HTERT RPE-1 (cell line): ENCODE measurements around the gene CDKL4.
"Not testable (repeated sequence)": the region's sequence is repeated elsewhere in the genome, so short reads cannot be mapped to it uniquely, and the experiment has no call there.

ENCODE experiments used
- in situ Hi-C: fragments of 300-500 bp; cut with MboI; formaldehyde crosslinking; loops from 4 replicates; pipeline ENCODE4 v1.14.3; 2020; ENCODE audit warnings: low sequenced_read_pairs

CDKL4 gene

DNA sequence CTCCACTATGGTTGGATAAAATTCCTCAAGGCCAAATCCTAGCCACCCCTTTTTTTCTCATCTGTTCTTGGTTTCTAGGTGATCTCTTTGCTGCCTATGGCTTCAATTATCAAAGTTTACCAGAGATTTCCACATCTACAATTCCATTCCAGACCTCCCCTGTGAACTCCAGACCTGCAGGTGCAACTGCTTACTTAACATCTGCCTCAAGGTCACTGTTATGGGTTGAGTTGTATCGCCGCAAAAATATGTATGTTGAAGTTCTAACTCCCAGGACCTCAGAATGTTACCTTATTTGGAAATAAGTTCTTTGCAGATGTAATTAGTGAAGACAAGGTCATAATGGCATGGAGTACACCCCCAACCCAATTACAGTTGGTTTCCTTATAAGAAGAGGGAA lies 62.5 kb downstream of the CDKL4 start:
- in situ Hi-C loops: no loop called here

DNA sequence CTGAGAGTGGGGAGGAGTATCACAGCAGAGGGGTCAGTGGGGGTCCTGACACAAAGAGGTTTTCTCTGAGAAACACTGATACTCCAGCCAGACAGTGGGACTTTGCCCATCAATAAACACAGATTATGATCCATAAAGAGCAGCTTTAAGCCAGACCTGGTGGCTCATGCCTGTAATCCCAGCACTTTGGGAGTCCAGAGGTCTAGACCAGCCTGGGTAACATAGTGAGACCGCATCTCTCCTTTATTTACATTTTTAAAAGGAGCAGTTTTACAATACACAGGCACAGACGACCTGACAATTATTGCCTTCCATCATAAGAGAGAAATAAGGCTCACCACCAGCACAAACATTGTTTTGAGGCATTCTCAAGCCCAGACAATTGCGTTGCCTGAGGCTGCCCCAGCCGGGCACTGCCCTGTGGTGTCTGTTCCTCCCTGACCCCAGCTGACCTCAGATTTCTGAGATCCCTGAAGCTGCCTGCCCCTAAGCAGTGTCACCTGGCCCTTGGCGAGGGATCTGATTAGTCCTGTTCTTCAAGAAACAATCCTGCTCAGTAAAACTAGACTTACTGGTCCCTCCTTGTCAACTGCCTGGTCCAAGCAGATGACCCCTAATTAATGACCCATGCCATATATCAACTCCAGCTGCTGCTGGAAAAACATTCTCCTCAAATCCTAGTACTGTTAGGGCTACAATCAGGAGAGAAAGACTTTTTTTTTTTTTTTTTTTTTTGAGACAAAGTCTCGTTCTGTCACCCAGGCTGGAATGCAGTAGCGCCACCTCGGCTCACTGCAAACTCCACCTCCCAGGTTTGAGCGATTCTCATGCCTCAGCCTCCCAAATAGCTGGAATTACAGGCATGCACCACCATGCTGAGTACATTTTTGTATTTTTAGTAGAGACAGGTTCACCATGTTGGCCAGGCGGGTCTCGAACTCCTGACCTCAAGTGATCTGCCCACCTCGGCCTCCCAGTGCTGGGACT lies 63.5 kb downstream of the CDKL4 start:
- in situ Hi-C loops: no loop called here

DNA sequence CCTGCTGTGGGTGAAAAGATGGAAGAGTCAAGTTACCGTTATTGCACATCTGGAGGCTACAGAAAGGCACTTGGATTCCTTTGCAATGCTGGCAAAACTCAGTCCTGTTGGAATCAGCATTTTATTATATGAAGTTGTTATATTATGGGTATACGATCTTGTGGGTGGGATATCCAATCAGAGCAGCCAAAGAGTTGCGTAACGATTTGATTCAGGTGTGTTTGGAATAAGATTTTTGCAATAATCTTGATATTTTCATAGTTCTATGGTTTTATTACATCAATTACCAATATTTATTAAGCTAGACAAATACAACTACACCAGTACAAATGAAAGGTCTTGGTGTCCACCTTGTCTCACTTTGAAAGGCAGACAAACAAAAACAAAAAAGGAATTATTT lies 65.0 kb downstream of the CDKL4 start:
- in situ Hi-C loops: no loop called here

DNA sequence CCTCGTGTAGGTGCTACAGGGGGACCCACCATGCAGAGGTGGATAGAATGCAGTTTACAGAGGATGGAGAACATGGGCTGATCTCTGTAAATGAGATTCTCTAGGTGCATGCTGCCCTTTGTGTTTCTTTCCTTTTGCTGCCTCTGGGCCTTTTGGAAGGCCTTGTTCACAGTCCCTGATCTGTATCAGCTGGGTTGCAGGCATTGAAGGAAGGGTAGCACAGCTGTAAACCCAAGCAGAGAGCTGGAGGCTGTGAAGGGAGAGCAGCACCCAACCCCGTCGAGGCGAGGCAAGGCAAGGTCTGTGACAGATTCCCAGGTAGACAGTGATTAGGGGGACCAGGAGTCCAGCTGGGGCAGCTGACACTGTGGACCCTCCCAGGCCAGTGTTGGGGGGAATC lies 66.8 kb downstream of the CDKL4 start:
- in situ Hi-C loops: no loop called here

DNA sequence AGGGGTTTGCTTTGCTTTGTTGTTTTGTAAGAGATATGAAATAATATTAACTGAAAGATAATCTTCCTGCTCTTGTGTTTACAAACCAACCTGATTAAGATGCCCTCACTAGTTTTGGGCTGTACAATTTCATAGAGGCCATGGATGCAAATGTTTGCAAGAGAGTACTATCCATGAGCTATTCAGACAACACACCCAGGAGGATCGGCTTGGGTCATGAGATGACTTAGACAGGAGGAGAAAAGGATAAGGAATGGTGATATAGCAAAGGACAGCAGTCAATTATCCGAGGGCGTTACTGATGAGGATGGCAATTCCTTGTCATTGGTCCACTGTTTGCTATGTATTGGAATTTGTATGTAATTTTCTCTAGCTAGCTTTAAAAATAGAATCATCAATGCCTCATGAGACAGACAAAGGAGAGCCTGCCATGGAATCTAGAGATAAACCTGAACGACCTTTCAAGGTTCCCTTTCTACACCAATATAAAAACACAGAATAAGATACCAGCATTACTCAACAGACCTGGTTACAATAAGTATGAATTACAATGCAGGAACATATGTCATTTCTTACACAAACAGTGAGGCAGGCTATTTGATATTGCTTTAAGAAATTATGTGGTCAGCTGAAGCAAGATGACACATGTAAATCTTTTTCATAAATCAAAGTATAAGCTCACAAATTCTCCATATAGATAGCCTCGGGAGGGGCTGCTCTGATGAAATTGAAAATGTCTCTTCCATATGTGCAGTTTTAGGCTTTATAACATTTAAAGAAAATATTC lies 68.6 kb downstream of the CDKL4 start:
- in situ Hi-C loops: no loop called here

DNA sequence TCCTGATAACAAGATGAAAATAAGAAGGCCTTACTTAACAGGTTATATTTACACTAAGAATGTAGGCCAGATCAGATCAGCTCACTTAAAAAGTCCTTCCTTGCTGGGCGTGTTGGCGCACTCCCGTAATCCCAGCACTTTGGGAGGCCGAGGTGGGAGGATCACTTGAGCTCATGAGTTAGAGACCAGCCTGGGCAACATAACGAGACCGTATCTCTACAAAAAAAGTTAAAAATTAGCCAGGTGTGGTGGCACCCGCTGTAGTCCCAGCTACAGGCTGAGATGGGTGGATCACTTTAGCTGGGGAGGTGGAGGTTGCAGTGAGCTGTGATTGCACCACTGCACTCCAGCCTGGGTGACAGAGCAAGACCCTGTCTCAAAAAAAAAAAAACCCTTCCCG lies 69.7 kb downstream of the CDKL4 start:
- in situ Hi-C loops: no loop called here

DNA sequence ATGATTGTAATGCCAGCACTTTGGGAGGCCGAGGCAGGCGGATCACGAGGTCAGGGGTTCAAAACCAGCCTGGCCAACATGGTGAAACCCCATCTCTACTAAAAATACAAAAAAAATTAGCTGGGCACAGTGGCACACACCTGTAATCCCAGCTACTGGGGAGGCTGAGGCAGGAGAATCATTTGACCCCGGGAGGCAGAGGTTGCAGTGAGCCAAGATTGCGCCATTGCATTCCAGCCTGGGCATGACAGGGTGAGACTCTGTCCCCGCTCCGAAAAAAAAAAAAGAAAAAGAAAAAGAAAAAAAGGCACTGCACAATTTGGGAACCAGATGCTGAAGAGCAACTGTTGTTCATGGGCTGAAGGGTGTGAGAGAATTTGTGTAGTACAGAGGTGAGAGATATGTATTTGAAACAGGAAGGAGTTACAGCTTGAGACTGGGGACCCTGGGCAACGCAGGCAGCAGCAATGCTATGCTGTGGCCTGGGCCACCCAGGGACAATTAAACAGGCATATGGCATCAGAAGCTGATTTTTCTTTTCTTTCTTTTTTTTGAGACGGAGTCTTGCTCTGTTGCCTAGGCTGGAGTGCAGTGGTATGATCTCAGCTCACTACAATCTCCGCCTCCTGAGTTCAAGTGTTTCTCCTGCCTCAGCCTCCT lies 71.6 kb downstream of the CDKL4 start:
- in situ Hi-C loops: not testable (repeated sequence)

DNA sequence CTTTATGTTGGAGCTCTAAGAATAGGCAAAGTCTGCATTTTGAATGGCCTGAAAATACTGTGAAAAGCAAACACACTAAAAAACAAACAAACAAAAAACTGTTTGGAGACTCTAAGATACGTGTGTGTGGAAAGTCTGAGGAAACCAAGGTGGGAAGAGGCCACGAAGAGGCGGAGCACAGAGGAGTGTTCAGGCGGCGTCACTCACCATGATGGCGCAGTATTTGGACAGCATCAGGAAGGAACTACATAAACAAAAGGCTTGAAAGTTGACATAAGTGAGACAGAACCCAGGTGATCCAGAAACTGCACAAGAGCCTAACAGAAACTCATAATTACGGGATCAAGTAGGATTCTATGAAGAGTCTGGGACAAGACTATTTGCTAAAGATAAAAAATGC lies 72.1 kb downstream of the CDKL4 start:
- in situ Hi-C loops: no loop called here

DNA sequence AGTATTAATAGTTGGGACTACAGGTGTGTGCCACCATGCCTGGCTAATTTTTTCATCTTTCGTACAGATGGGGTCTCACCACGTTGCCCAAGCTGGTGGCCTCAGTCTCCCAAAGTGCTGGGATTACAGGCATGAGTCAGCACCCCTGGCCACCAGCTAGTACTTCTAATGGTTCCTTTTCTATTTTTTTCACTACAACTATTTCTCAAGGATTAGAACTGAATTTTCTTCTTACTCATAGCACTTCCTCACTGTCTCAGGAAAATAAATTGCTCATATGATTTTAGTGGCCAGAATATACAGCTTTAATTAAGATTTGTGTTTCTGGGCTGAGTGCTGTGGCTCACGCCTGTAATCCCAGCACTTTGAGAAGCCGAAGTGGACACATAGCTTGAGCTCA lies 79.7 kb downstream of the CDKL4 start:
- in situ Hi-C loops: no loop called here

DNA sequence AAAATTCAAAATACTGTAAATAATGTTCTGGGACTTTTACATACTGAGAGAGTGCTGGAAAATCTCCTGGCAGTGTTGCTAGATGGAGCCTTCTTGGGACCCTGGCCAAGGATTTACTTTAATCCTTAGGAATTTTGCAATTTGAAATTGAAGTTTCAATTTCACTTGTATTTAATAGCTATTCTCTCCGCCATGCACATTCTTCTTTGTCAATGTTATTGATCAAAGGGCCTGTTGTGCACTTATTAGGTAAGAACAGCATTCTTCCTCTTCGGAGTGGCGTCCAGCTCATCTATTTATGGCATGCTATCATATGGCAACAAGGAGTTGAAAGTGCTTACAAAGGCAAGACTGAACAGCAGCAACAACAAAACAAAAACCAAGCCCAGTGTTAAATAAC lies 82.8 kb downstream of the CDKL4 start:
- in situ Hi-C loops: no loop called here

DNA sequence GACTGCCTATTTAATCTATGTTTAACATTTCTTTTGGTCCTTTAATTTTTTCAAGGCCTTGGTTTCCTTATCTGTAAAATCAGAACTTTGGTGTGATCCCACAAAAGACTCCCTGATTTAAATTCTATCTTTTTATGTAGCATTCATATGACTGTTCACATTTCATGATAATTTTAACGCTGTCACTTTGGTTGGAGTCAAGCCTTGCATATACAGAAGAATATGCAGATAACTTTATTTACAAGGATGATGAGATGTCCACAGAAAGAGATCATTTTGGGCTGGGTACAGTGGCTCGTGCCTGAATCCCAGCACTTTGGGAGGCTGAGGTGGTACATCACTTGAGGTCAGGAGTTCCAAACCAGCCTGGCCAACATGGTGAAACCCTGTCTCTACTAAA lies 84.5 kb downstream of the CDKL4 start:
- in situ Hi-C loops: no loop called here

DNA sequence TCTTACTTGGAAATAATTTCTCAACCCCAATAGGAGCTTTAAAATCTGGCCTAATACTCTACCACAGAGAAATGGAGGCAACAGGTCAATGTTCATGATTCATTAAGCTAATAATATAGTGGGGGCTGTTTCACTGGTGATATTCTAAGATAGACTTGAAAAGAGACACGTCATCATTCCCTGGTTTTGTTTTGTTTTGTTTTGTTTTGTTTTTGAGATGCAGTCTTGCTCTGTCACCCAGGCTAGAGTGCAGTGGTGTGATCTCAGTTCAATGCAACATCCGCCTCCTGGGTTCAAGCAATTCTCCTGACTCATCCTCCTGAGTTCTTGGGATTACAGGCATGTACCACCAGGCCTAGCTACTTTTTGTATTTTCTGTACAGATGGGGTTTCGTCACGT lies 85.4 kb downstream of the CDKL4 start:
- in situ Hi-C loops: no loop called here

DNA sequence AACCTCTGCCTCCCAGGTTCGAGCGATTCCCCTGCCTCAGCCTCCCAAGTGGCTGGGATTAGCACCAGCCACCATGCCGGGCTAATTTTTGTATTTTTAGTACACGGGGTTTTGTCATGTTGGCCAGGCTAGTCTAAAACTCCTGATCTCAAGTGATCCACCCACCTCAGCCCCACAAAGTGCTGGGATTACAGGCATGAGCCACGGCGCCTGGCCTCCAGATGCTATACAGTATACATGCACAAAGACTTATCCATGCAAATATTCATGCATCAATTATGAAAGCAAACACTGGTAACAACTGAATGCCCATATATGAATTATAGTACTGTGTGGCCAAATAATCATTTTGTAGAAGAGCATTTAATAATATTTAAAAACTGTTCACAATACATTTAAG lies 86.9 kb downstream of the CDKL4 start:
- in situ Hi-C loops: no loop called here

DNA sequence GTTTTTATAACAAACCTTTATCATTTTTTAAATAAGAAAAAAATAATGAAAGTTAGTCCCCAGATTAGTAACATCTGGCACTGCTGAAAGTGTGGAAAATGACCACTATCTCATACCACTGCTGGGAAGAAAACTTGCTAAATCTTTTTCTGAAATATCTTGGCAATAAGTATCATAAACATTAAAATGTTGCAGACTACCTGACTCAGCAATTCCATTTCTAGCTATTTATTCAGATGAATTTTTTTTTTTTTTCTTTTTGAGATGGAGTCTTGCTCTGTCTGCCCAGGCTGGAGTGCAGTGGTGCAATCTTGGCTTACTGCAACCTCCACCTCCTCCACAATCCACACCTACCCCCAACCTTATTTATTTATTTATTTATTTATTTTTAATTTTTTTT lies 87.7 kb downstream of the CDKL4 start:
- in situ Hi-C loops: no loop called here

DNA sequence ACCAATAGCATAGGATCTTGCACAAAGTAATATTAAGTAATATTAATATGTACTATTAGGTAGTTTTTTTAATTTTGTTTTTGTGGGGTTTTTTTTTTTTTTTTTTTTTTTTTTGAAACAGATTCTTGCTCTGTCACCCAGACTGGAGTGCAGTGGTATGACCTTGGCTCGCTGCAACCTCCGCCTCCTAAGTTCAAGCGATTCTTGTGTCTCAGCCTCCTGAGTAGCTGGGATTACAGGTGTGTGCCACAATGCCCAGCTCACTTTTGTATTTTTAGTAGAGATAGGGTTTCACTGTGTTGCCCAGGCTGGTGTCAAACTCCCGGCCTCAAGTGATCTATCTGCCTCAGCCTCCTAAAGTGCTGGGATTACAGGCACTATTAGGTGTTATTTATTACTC lies 88.2 kb downstream of the CDKL4 start:
- in situ Hi-C loops: not testable (repeated sequence)

DNA sequence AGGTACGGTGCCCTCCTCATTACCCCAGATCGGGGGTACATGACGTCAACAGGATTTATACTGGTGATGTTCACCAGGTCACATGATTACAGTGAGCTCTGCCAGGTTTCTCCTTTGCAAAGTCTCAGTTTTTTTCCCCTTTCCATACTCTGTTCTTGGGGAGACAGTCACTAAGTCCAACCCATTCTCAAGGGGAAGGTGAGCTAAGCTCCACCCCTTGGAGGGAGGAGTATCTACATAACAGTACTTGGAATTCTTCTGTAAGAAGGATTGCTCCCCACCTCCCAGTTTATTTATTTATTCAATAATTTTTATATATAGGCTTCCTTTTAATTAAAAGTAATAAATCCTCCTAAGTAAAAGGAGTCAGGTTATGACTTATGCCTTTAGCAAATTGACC lies 88.8 kb downstream of the CDKL4 start:
- in situ Hi-C loops: no loop called here

DNA sequence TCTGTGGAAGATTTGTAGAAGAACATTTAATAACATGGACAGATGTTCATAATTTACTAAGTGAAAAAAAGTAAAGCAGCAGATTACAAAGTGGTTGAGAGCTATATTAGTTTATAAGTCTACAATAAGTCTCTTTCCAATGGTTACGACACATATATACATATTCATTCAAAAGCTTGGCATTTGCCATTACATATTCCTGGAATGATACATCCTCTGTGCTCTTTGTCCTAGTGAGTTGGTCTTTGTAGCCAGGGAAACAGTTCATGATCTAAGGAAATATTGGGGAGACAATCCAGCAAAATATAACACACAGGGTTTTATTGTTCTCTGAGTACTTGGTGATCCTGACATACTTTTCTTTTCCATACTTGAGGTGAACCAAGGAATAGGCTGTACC lies 90.5 kb downstream of the CDKL4 start:
- in situ Hi-C loops: no loop called here

DNA sequence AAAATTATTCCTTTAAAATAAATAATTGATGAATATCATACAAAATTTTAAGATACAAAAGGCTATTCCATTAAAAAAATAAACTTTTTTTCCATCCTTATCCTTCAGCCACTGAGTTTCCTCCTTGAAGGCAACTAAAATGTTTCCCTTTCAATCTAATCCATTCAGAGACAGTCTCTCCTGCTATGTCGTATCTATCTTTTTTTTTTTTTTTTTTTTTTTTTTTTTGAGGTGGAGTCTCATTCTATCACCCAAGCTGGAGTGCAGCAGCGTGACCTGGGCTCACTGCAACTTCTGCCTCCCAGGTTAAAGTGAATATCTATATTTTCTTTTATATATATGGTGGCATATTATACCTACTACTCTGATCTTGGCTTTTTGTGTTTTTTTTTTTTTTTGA lies 91.3 kb downstream of the CDKL4 start:
- in situ Hi-C loops: no loop called here

DNA sequence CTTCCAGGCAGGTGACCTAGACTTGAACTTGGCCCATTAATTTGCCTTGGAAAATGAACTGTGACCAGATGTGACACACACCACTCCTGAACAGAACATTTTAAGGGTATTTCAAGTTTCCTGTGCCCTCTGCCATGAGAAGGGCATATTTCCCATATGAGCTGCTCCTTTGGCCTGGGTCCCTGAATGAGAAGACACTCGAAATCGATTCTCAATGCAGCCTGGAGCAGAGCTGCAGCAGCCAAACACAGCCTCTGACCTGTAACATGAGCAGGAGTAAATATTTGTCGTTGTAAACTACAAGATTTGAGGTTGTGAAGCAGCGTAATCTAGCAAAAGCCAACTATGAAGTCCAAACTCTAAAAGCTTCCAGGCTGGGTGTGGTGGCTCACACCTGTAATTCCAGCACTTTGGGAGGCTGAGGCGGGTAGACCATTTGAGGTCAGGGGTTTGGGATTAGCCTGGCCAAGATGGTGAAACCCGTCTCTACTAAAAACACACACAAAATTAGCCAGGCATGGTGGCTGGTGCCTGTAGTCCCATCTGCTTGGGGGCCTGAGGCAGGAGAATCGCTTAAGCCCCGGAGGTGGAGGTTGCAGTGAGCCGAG lies 92.8 kb downstream of the CDKL4 start:
- in situ Hi-C loops: no loop called here

DNA sequence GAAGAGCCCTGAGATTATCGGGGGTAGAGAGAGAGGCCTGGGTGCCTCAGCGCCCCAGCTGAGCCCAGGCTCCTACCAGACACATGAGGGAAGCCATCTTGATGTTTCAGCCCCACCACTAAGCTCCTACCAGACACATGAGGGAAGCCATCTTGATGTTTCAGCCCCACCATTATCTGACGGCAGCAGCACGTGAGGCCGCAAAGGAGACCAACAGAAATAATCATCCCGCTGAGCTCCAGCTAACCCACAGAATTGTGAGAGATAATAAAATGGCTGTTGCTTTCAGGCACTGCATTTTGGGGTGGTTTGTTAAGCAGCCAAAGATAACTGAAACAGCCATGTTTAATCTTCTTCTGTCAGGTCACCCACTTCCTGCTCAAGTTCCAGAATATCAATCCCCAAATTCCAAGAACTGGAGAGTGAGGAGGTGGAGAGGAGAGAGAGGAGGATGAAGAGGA lies 93.6 kb downstream of the CDKL4 start:
- in situ Hi-C loops: no loop called here

DNA sequence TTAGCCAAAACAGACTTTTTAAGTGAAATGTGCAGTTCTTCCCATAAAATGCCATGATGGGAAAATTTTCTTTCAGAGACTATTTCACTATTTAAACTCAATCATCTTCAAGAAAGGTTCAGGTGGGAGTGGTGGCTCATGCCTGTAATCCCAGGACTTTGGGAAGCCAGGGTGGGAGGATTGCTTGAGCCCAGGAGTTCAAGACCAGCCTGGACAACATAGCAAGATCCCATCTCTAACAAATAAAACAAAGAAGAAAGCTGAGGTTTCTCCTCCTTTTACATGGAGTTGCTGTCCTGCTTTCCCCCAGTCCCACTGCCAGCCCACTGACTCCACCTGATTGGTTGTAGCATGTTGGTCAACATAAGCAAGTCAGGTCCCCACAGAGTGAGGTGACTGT lies 97.1 kb downstream of the CDKL4 start:
- in situ Hi-C loops: no loop called here
